ENCODE results near the gene FBXL20.
"Not testable (repeated sequence)": the region's sequence is repeated elsewhere in the genome, so short reads cannot be mapped to it uniquely, and the experiment has no call there.

FBXL20 gene

GRCh38 chr17:39327109-39327508 lies 74.3 kb downstream of the FBXL20 start:
- ATAC-seq = no peak

DNA sequence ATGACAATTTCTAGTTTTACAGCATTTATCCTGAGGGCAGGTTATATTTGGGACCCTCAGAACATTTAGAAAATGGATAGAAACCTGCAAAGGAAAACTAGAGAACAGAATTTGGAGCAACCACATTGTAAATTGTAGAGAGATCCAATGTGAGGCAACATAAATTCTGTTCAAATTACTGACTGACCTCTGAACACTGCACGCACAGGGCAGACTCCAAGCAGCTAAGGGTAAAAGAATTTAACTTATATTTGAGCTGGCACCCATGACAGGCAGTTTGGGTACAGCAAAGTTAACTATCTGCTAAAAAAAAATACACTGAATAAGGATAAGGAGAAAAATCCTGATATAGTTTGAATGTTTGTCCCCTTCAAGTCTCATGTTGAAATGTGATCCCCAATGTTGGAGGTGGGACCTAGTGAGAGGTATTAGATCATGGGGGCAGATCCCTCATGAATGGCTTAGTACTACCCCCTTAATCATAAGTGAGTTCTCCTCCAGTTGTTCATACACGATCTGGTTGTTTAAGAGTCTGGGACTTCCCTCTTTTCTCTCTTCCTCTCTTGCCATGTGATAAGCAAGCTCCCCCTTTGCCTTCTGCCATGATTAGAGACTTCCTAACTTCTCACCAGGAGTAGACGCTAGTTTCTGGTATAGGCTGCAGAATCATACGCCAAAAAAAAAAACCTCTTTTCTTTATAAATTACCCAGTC lies 75.7 kb downstream of the FBXL20 start:
- ATAC-seq (no peak), DNase-seq (no peak)

More at GRCh38 chr17:39327109-39327508, 74.3 kb downstream of the FBXL20 start:
- no peak for DNase-seq

DNA sequence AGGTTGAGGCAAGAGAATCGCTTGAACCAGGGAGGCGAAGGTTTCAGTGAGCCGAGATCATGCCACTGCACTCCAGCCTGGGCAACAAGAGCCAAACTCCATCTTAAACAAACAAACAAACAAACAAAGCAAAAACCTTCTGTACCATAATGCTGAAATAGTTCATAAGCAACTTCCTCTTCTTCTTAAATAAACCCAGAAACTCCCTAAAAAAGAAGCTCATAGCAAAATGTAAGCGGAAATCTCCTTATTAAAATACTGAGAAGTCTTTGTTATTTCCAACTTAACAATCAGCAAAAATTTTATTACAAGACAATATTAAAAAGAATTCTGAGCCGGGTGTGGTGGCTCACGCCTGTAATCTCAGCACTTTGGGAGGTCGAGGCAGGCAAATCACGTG lies 82.8 kb downstream of the FBXL20 start:
- DNase-seq (no peak), ATAC-seq (no peak)

GRCh38 chr17:39306509-39307212 lies 94.8 kb downstream of the FBXL20 start:
- no peak for ATAC-seq
- no peak for DNase-seq

DNA sequence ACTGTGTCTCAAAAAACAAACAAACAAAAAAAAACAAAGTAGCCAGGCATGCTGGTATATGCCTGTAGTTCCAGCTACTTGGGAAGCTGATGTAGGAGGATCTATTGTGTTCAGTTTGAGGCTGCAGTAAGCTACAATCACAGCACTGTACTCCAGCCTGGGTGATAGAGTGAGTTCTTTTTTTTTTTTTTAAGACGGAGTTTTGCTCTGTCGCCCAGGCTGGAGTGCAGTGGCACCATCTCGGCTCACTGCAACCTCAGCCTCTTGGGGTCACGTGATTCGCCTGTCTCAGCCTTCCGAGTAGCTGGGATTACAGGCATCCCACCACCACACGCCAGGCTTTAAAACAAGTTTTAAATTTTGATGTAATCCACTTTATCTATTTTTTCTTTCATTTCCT lies 95.4 kb downstream of the FBXL20 start:
- DNase-seq = no peak

DNA sequence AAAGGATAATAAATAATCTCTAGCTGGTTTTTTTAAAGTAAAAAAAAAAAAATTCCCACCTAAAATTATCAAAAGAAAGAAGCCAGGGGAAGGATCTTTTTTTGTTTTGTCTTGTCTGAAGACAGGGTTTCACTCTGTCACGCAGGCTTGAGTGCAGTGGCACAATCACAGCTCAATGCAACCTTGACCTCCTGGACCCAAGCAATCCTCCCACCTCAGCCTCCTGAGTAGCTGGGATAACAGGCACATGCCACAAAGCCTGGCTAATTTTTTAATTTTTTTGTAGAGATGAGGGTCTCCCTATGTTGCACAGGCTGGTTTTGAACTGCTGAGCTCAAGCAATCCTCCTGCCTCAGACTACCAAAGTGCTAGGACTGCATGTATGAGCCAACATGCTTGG lies 97.2 kb downstream of the FBXL20 start:
- ATAC-seq (no peak), DNase-seq (no peak)

More for the DNA sequence above, 95.4 kb downstream of the FBXL20 start:
- ATAC-seq = no peak

- no peak for DNase-seq
- no peak for ATAC-seq
Measured at GRCh38 chr17:39294060-39294459, 107.4 kb downstream of the FBXL20 start.

DNA sequence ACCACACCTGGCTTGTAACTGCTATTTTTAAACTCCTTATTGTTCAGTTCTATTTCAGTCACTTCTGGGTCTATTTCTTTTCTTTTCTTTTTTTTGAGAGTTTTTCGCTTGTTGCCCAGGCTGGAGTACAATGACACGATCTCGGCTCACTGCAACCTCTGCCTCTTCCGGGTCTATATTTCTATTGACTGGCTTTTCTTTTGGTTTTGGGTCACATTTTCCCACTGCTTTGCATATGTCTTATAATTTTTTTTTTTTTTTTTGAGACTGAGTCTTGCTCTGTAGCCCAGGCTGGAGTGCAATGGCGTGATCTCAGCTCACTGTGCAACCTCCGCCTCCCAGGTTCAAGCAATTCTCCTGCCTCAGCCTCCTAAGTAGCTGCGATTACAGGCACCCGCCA lies 108.9 kb downstream of the FBXL20 start:
- not testable (repeated sequence) for DNase-seq, ATAC-seq

DNA sequence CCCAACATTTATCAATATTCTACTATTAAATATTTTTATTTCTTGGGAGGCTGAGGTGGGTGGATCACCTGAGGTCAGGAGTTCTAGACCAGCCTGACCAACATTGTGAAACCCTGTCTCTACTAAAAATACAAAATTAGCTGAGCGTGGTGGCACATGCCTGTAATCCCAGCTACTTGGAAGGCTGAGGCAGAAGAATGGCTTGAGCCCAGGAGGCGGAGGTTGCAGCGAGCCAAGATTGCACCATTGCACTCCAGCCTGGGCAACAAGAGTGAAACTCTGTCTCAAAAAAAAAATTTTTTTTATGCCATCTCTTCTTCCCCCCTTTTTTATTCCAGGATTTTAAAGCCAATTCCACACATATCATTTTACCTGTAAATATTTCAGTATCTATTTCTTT lies 114.9 kb downstream of the FBXL20 start:
- not testable (repeated sequence) for DNase-seq, ATAC-seq

- ATAC-seq (no peak), DNase-seq (no peak)
Measured at GRCh38 chr17:39284685-39285084, 116.7 kb downstream of the FBXL20 start.

- DNase-seq (no peak), ATAC-seq (no peak)
Measured at GRCh38 chr17:39283896-39284295, 117.5 kb downstream of the FBXL20 start.

- DNase-seq (no peak), ATAC-seq (no peak)
Measured at GRCh38 chr17:39283098-39283497, 118.3 kb downstream of the FBXL20 start.

- DNase-seq = no peak
Measured at GRCh38 chr17:39281806-39282205, 119.6 kb downstream of the FBXL20 start.

GRCh38 chr17:39278246-39278645 lies 123.2 kb downstream of the FBXL20 start:
- not testable (repeated sequence) for DNase-seq, ATAC-seq

More at GRCh38 chr17:39281806-39282205, 119.6 kb downstream of the FBXL20 start:
- no peak for ATAC-seq

GRCh38 chr17:39277110-39277509 lies 124.3 kb downstream of the FBXL20 start:
- DNase-seq (no peak), ATAC-seq (no peak)

GRCh38 chr17:39276113-39276512 lies 125.3 kb downstream of the FBXL20 start:
- DNase-seq (no peak), ATAC-seq (no peak)

DNA sequence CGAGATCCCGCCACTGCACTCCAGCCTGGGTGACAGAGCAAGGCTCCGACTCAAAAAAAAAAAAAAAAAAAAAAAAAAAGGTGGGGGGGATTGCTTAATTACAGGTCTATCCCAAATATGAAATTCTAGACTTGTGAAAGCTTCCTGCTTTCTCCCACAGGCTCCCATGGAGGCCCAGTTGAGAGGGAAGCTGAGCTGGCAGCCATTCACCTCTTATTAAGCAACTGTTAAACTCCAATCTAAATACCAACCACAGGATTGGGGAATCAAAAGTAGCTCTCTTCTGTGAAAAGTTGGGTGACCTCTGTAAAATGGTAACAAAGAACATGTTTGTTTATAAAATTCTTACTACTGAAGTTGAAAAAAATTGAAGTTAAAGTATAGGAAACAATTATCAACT lies 129.9 kb downstream of the FBXL20 start:
- ATAC-seq (no peak), DNase-seq (no peak)

GRCh38 chr17:39270923-39271322 lies 130.5 kb downstream of the FBXL20 start:
- DNase-seq (no peak), ATAC-seq (no peak)

DNA sequence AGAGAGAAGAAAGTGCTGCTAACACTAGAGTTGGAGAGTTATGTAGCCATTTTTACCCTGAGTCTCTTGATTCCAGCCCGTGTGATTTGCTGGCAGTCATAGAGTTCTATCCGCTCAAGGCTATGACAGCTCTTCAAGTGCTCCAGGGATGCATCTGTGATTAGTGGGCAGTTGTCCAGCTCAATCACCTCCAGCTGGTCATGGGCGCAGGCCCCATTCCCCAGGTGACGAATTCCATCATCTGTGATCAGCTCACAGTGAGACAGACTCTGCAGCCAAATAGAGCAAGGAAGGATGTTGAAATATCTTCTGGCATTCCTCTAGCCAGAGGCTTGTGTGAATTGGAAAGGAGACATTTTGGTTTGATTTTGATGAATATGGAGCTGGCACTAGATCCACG lies 137.3 kb downstream of the FBXL20 start:
- ATAC-seq = no peak
- DNase-seq = no peak

GRCh38 chr17:39261286-39261685 lies 140.1 kb downstream of the FBXL20 start:
- DNase-seq = peak; percentile 61
- no peak for ATAC-seq

- ATAC-seq = no peak
- DNase-seq = no peak
Measured at GRCh38 chr17:39252788-39253460, 148.5 kb downstream of the FBXL20 start.

GRCh38 chr17:39251997-39252396 lies 149.4 kb downstream of the FBXL20 start:
- ATAC-seq (no peak), DNase-seq (no peak)

- not testable (repeated sequence) for ATAC-seq, DNase-seq
Measured at GRCh38 chr17:39250076-39250475, 151.3 kb downstream of the FBXL20 start.

All from stimulated activated naive CD8-positive, alpha-beta T cell treated with anti-CD3 and anti-CD28 coated beads, Interleukin-15, Interleukin-2, amounts not matched to agents 100 U/mL and 50 U/mL, for 24 hours (primary cell).